HG03135 (cell line): Measurements from ENCODE around the gene SPACA5B.
"Not testable (repeated sequence)": the region's sequence is repeated elsewhere in the genome, so short reads cannot be mapped to it uniquely, and the experiment has no call there.

Experiments
- ATAC-seq: cut with Tn5 transposase; IDR thresholded peaks from one replicate; pipeline ENCODE4 v1.9.1; 2021; ENCODE audit warnings: mild to moderate bottlenecking, moderate library complexity; ENCODE audit not compliant: unreplicated experiment

SPACA5B gene

GRCh38 chrX:48130326-48130725 lies at the start of gene SPACA5B:
Gene SPACA5B, plus strand, starts transcription at chrX:48130626. Its CDS starts 62 bp downstream, at chrX:48130688.
- ATAC-seq: not testable (repeated sequence)

GRCh38 chrX:48083212-48083611 lies 47.2 kb upstream of the SPACA5B start:
- ATAC-seq: peak; percentile 59

- no peak for ATAC-seq
Observed at GRCh38 chrX:48083706-48084105, 46.7 kb upstream of the SPACA5B start.

- no peak for ATAC-seq
Observed at GRCh38 chrX:48086082-48086481, 44.3 kb upstream of the SPACA5B start.

- no peak for ATAC-seq
Observed at GRCh38 chrX:48090123-48090522, 40.3 kb upstream of the SPACA5B start.

GRCh38 chrX:48092558-48092957 lies 37.9 kb upstream of the SPACA5B start:
- ATAC-seq: not testable (repeated sequence)

- no peak for ATAC-seq
Observed at GRCh38 chrX:48101443-48101842, 29.0 kb upstream of the SPACA5B start.

GRCh38 chrX:48102874-48103374 lies 27.5 kb upstream of the SPACA5B start:
- no peak for ATAC-seq

GRCh38 chrX:48107717-48108116 lies 22.7 kb upstream of the SPACA5B start:
- no peak for ATAC-seq

GRCh38 chrX:48125286-48125685 lies 5.1 kb upstream of the SPACA5B start:
- not testable (repeated sequence) for ATAC-seq

- not testable (repeated sequence) for ATAC-seq
Observed at GRCh38 chrX:48132308-48132844, 1.9 kb downstream of the SPACA5B start.

GRCh38 chrX:48139076-48139475 lies 8.7 kb downstream of the SPACA5B start:
- not testable (repeated sequence) for ATAC-seq

- not testable (repeated sequence) for ATAC-seq
Observed at GRCh38 chrX:48141810-48142508, 11.5 kb downstream of the SPACA5B start.

GRCh38 chrX:48142697-48143096 lies 12.3 kb downstream of the SPACA5B start:
- not testable (repeated sequence) for ATAC-seq

GRCh38 chrX:48153769-48154168 lies 23.3 kb downstream of the SPACA5B start:
- ATAC-seq: no peak

GRCh38 chrX:48154796-48155195 lies 24.4 kb downstream of the SPACA5B start:
- ATAC-seq: no peak

- no peak for ATAC-seq
Observed at GRCh38 chrX:48156014-48156413, 25.6 kb downstream of the SPACA5B start.

GRCh38 chrX:48165241-48165640 lies 34.8 kb downstream of the SPACA5B start:
- no peak for ATAC-seq

- not testable (repeated sequence) for ATAC-seq
Observed at GRCh38 chrX:48166322-48166721, 35.9 kb downstream of the SPACA5B start.

GRCh38 chrX:48179691-48180090 lies 49.3 kb downstream of the SPACA5B start:
- no peak for ATAC-seq

- ATAC-seq: no peak
Observed at GRCh38 chrX:48180811-48181210, 50.4 kb downstream of the SPACA5B start.

GRCh38 chrX:48181882-48182281 lies 51.5 kb downstream of the SPACA5B start:
- ATAC-seq: not testable (repeated sequence)
